OCI-LY7 (cell line): ENCODE results near the gene RBMX.

Source experiments
- EZH2phosphoT487 ChIP-seq: fragments of 200-600 bp; sonication (generic); IDR thresholded peaks from 2 replicates; pipeline ENCODE4 v1.6.1; 2018; ENCODE audit warnings: low read depth, borderline replicate concordance, mild to moderate bottlenecking, mixed run types, antibody characterized with exemption, low read length, moderate library complexity, mixed read lengths
- TF ChIP-seq, protein P1 (sequence below): fragments of 200-600 bp; sonication (generic); conservative IDR thresholded peaks from 2 replicates; pipeline ENCODE4 v1.5.1; 2014; ENCODE audit warnings: mild to moderate bottlenecking, antibody characterized with exemption, low read length, moderate library complexity, mixed read lengths

GRCh38 chrX:136892412-136892811, 11.9 kb upstream of the RBMX start:
- TF ChIP-seq, protein P1, sequence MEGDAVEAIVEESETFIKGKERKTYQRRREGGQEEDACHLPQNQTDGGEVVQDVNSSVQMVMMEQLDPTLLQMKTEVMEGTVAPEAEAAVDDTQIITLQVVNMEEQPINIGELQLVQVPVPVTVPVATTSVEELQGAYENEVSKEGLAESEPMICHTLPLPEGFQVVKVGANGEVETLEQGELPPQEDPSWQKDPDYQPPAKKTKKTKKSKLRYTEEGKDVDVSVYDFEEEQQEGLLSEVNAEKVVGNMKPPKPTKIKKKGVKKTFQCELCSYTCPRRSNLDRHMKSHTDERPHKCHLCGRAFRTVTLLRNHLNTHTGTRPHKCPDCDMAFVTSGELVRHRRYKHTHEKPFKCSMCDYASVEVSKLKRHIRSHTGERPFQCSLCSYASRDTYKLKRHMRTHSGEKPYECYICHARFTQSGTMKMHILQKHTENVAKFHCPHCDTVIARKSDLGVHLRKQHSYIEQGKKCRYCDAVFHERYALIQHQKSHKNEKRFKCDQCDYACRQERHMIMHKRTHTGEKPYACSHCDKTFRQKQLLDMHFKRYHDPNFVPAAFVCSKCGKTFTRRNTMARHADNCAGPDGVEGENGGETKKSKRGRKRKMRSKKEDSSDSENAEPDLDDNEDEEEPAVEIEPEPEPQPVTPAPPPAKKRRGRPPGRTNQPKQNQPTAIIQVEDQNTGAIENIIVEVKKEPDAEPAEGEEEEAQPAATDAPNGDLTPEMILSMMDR = no peak
- no peak for TF ChIP-seq EZH2phosphoT487
